ENCODE measurements around the gene MAPK14.

MAPK14 gene

GRCh38 chr6:36129941-36130666, 102.5 kb downstream of the MAPK14 start, which contains the start of gene MAPK13:
MAPK13 (plus strand) TSS chr6:36130513; CDS start chr6:36130583, 70 bp downstream.
- DNase-seq (ENCODE audit: extremely low spot score, insufficient read length, low read depth) = no peak
- FAIRE-seq = no peak

GRCh38 chr6:36130667-36131510, 103.3 kb downstream of the MAPK14 start:
- FAIRE-seq (no peak), DNase-seq (ENCODE audit: extremely low spot score, insufficient read length, low read depth) (no peak)

- peak; percentile 94 for FAIRE-seq
These were observed 104.1 kb downstream of the MAPK14 start for GRCh38 chr6:36131511-36132245.

GRCh38 chr6:36132246-36132895, 104.8 kb downstream of the MAPK14 start:
- DNase-seq (ENCODE audit: extremely low spot score, insufficient read length, low read depth) (no peak), FAIRE-seq (no peak)

More at GRCh38 chr6:36131511-36132245, 104.1 kb downstream of the MAPK14 start:
- DNase-seq (ENCODE audit: extremely low spot score, insufficient read length, low read depth) = peak; percentile 66

- FAIRE-seq (no peak), DNase-seq (ENCODE audit: extremely low spot score, insufficient read length, low read depth) (no peak)
These were observed 105.5 kb downstream of the MAPK14 start for GRCh38 chr6:36133148-36133547.

GRCh38 chr6:36133912-36134311, 106.3 kb downstream of the MAPK14 start:
- FAIRE-seq = no peak
- DNase-seq (ENCODE audit: extremely low spot score, insufficient read length, low read depth) = no peak

- FAIRE-seq = no peak
- no peak for DNase-seq (ENCODE audit: extremely low spot score, insufficient read length, low read depth)
These were observed 107.6 kb downstream of the MAPK14 start for GRCh38 chr6:36135053-36135731.

GRCh38 chr6:36136034-36136433, 108.4 kb downstream of the MAPK14 start:
- FAIRE-seq (no peak), DNase-seq (ENCODE audit: extremely low spot score, insufficient read length, low read depth) (no peak)

GRCh38 chr6:36136551-36136950, 108.9 kb downstream of the MAPK14 start:
- FAIRE-seq (no peak), DNase-seq (ENCODE audit: extremely low spot score, insufficient read length, low read depth) (no peak)

- no peak for FAIRE-seq
- no peak for DNase-seq (ENCODE audit: extremely low spot score, insufficient read length, low read depth)
These were observed 111.1 kb downstream of the MAPK14 start for GRCh38 chr6:36138667-36139066.

- FAIRE-seq = no peak
- DNase-seq (ENCODE audit: extremely low spot score, insufficient read length, low read depth) = no peak
These were observed 111.8 kb downstream of the MAPK14 start for GRCh38 chr6:36139431-36139830.

- DNase-seq (ENCODE audit: extremely low spot score, insufficient read length, low read depth) = no peak
- no peak for FAIRE-seq
These were observed 112.5 kb downstream of the MAPK14 start for GRCh38 chr6:36139991-36140710.

GRCh38 chr6:36141091-36141490, 113.5 kb downstream of the MAPK14 start:
- FAIRE-seq (no peak), DNase-seq (ENCODE audit: extremely low spot score, insufficient read length, low read depth) (no peak)

- no peak for DNase-seq (ENCODE audit: extremely low spot score, insufficient read length, low read depth)
- no peak for FAIRE-seq
These were observed 114.4 kb downstream of the MAPK14 start for GRCh38 chr6:36141961-36142360.

- FAIRE-seq (no peak), DNase-seq (ENCODE audit: extremely low spot score, insufficient read length, low read depth) (no peak)
These were observed 115.6 kb downstream of the MAPK14 start for GRCh38 chr6:36142971-36143838.

- no peak for FAIRE-seq
These were observed 117.9 kb downstream of the MAPK14 start for GRCh38 chr6:36145495-36145894.

GRCh38 chr6:36147294-36147693, 119.7 kb downstream of the MAPK14 start:
- no peak for FAIRE-seq
- DNase-seq (ENCODE audit: extremely low spot score, insufficient read length, low read depth) = no peak

More at GRCh38 chr6:36145495-36145894, 117.9 kb downstream of the MAPK14 start:
- no peak for DNase-seq (ENCODE audit: extremely low spot score, insufficient read length, low read depth)

GRCh38 chr6:36149476-36149875, 121.9 kb downstream of the MAPK14 start:
- no peak for FAIRE-seq
- DNase-seq (ENCODE audit: extremely low spot score, insufficient read length, low read depth) = no peak

Measured in GM18507 (cell line).